ENCODE results near the gene MBOAT1.
"Not testable (repeated sequence)": the region's sequence is repeated elsewhere in the genome, so short reads cannot be mapped to it uniquely, and the experiment has no call there.

MBOAT1 gene

DNA sequence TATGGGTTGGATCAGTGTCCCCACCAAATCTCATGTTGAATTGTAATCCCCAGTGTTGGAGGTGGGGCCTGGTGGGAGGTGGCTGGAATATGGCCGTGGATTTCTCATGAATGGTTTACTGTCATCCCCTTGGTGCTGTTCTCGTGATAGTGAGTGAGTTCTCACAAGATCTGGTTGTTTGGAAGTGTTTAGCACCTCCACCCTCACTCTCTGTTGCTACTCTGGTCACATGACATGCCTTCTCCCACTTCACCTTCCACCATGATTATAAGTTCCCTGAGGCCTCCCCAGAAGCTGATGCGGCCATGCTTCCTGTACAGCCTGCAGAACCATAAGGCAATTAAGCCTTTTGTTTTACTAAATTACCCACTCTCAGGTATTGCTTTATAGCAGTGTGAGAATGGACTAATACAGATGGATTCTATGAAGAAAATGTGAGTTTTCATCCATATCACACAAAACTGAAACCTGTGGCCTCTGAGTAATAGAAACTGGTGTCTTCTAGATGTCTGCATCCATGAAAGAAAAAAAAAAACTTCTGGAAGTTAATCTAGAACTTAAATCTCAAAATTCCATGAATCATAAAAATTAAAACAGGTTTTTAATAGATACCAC is 39.3 kb downstream of the MBOAT1 start:
- DNase-seq (ENCODE audit: low spot score), result no peak

DNA sequence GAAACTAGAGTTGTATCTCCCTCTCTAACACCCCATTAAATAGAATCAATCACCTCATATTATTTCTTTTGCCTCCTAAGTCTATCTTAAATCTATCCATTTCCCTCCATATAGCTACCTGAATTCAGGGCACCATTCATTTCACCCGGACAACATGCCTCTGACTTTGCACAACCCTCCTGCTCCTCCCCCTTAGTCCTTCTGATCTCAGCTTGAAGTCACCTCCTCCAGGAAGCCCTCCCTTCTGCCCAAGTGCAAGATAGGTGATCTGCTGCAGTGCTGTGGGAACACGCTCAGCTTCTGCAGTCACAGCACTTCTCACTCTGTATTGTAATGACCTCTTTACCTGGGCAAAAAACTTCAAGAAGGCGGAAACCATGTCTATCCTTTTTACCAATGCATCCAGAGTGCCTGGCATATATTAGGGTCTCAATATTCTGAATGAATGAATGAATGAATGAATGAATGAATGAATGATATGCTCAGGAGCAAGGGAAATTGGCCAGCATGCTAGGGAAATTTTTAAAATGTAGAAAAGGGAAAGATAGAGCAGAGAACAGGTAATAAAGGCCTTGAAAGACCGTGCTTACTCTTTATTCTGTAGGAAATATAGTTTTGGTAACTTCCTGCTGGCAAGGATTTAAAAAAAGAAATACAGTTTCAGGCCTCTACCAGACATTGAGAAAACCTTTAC is 41.7 kb downstream of the MBOAT1 start:
- no peak for DNase-seq (ENCODE audit: low spot score)

DNA sequence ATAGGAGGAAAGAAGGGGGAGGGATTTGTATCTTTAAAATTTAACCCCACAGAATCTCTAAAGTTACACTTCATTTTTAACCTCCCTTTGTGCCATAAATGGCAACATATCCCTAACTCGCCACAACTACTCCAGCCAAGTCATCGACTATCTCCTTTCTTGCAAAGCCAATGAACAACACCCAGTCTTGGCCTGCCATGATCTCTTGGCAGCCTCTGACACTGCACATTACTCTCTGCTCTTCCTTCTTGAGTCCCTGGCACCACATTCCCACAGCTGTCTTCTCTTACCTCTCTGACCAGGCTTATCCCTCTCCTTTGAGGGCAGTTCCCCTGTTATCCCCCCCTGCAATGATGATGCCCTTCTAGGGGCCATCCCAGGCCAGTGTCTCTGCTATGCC is 42.5 kb downstream of the MBOAT1 start:
- DNase-seq (ENCODE audit: low spot score), result no peak

DNA sequence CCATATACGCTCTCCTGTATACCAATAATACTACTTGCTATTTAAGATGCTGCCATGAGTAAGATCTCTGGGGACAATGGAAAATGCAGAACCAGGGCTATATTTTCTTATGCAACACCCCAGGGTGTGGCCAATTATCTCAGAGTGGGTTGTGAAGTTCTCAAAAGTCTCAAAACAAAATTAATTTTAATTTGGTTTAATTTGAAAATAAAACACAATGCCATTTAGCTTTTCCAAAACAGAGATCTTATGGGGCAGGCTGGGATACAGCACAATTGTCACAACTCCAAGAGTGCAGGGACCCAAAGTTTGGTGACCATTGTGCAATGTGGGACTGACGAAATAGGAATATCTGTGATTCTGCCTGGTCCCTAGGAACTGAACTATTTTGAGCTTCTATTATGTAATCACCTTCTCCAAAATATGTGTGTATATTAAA is 43.1 kb downstream of the MBOAT1 start:
- DNase-seq (ENCODE audit: low spot score), result peak; percentile 33

DNA sequence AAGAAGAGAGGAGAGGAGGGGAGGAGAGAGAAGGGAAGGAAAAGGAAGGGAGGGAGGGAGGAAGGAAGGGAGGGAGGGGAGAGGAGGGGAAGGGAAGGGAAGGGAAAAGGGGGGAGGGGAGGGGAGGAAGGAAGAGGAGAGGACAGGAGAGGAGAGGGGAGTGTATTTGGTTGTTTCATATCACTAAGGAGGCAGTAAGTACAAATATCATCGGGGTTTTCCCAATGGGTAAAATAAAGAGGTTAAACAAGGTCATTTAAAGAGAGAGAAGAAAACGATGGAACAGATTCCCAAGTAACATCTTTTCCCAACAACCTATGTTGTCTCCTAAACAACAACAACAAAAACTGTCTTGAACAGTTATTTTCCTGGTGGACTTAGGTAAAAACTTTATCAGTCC is 43.6 kb downstream of the MBOAT1 start:
- DNase-seq (ENCODE audit: low spot score), result no peak

DNA sequence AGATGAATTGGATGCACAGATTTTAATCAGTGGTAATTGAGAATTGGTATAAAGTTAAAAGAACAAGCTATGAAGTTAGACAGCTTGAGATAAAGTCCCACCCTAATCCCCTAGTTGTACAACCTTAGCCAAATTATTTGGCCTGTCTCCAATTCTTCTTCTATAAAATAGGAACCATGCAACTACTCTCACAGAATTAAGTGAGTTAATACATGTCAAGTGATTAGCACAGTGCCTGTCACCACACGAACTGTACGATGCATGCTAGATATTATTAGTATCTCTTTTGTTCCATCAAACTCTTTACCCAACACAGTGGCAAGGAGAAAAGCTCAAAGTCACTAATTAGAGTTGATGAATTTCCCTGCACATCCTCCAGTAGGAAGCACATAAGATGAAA is 44.7 kb downstream of the MBOAT1 start:
- no peak for DNase-seq (ENCODE audit: low spot score)

DNA sequence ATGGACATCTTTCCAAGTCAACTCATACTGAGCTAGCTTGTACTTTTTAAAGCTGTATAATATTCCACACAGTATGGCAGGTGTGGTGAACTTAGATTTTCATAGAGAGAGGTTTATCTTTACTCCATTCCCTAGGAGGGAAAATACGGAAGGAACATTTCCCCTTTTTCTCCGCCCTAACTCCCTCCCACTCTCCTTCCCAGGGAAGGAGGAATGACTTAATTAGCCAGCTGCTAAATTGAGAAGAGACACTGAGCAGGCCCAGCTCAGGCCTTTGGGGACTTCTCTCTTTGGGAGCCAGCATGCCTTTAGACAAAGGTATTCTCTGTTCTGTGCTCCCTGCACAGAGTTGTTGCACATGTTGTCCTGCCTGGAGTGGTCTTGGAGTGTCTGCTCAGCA is 46.1 kb downstream of the MBOAT1 start:
- no peak for DNase-seq (ENCODE audit: low spot score)

DNA sequence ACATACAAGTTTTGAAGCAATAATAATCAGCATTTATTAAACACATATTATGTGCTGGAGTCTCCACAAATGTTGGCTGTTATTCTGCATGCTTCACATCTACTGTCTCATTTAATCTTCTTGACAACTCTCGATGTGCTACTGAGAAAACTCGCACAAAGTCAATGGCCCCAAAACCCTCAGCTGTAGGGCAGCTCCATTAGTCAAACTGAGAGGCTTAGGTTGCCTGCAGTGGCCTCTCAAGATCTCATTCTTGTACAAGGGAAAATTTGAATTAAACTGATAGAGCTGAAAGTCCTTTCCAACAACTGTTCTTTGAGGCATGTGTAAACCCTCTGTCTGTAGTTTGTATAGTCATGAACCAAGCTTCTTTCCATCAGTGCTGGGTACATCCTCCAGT is 49.8 kb downstream of the MBOAT1 start:
- no peak for DNase-seq (ENCODE audit: low spot score)

DNA sequence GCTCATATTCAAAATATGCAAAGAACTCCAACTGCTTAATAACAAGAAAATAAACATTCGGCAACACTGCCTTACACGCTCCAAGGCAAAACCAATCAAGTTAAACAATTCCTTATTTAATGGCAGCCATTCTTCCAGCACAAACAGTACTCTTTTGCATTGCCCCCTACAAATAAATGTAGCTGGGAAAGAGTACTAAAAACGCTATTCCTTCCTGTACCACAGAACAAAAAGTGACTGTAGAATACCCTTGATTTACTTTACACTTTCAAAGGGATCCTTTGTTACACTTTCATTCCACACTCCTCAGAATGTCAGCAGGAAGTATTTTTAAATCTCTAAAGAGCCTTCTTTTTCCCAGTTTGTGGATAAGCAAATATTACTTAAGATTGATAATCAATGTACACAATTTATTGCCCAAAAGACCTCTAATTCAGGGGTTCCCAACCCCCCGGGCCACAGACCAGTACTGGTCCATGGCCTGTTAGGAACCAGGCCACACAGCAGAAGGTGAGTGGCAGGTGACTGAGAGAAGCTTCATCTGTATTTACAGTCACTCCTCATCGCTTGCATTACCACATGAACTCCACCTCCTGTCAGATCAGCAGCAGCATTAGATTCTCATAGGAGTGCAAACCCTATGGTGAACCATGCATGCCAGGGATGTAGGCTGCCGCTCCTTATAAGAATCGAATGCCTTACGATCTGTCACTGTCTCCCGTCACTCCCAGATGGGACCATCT is 51.6 kb downstream of the MBOAT1 start:
- DNase-seq (ENCODE audit: low spot score), result peak; percentile 18

DNA sequence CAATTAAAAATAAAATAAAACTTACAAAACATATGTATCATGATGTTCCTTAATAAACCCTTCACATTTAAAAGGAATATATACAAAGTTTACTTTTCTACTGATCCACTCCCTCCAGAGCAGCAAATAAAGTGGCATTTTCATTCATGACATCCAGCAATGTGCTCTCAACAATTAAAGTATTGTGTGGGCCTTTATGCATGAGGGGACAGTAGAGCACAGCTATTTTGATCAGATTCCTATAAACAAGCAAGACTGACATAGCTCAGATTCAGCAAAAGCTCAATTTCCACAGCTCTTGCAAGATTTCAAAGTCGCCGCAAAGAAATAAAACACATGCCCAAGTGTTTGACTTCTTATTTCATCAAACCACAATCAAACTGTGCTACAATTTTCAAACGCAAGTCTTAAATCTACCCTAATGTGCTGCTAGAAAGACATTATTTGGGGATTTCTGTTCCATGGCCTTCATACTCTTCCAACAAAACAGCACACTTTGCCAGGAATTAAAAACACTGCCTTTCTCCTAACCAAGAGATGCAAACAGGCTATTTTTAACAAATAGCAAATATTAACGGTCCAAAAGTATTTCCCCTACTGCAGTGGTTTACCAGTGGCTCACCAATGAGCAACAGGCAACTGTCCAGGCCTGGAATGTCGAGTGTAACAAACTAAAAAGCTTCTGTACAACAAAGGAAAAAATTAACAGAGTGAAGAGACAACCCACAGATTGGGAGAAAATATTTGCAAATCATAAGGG is 52.3 kb downstream of the MBOAT1 start:
- peak; percentile 70 for DNase-seq (ENCODE audit: low spot score)

DNA sequence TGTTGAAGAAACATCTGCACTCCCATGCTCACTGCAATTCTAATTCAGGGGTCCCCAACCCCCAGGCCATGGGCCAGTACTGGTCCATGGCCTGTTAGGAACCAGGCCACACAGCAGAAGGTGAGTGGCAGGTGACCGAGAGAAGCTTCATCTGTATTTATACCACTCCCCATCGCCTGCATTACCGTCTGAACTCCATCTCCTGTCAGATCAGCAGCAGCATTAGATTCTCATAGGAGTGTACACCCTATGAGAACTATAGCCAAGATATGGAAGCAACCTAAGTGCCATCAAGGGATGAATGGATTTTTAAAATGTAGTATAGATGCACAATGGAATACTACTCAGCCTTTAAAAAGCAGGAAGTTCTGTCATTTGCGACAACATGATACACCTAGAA is 53.2 kb downstream of the MBOAT1 start:
- no peak for DNase-seq (ENCODE audit: low spot score)

DNA sequence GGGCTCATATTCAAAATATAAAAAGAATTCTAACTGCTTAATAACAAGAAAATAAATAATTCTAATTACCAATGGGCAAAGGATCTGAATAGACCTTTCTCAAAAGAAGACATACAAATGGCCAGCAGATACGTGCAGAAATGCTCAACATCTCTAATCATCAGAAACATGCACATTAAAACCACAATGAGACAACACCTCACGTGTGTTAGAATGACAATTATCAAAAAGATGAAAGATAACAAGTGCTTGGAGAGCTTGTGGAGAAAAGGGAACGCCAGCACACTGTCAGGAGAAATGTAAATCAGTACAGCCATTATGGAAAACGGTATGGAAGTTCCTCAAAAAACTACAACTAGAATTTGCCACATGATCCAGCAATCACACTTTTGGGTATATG is 53.6 kb downstream of the MBOAT1 start:
- DNase-seq (ENCODE audit: low spot score), result no peak

DNA sequence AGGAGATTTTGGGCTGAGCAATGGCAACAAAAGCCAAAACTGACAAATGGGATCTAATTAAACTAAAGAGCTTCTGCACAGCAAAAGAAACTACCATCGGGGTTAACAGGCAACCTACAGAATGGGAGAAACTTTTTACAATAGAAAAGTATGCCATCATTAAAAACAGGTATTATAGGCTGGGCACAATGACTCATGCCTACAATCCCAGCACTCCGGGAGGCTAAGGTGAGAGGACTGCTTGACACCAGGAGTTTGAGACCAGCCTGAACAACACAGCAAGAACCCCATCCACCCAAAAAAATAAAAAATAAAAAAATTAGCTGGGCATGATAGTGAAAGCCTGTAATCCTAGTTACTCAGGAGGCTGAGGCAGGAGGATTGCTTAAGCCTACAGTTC is 55.4 kb downstream of the MBOAT1 start:
- no peak for DNase-seq (ENCODE audit: low spot score)

DNA sequence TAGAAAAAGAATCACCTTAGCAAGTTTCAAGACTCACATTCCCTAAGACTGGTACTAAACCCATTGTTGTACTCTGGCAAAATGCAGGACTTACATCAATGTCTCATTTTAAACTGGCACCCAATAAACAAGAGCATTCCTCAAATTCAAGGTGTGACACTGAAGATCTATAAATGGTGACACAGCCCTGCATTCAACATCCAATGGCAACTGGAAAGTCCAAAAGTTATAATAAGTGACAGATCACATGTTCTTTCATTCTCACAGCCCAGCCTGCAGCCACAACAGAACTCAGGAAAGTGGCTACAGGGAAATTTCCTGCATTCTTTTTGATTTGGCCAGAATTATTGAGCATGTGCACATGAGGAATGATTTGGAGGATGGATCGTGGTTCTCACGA is 57.5 kb downstream of the MBOAT1 start:
- DNase-seq (ENCODE audit: low spot score), result no peak

DNA sequence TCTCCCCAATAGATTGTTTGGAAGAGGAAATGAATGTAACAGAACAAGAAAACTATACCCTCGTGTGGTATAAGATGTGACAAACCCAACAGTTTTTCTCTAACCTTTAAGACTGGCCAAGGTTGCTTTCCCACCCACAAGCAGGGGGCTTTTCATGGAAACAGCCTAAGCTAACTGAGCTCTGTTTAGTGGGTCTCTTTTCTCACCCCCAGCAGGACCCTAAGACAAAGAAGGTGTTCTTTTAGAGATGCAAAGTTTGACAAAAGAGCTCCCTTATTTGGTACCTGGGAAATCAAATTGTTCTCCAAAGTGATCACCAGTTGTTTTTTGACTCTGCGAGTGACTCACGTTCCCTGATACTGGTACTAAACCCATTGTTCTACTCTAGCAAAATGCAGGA is 59.1 kb downstream of the MBOAT1 start:
- no peak for DNase-seq (ENCODE audit: low spot score)

DNA sequence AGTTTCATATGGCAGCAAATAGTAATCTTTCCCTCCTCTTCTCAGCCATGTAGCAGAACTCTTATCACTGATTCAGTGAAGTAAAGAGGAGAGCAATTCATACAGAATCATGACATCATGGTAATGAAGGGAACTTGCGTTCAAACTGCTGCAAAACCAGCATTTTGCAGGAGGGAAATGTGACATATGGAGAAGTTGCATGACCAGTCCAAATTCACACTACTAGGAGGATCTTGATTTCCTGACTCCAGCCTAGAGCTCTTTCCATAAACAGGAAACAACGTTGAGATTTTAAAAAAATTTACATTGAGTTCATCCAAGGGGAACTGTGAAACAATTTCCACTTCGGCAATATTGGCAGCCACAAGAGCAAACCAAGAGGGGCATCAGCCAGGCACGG is 63.8 kb downstream of the MBOAT1 start:
- no peak for DNase-seq (ENCODE audit: low spot score)

DNA sequence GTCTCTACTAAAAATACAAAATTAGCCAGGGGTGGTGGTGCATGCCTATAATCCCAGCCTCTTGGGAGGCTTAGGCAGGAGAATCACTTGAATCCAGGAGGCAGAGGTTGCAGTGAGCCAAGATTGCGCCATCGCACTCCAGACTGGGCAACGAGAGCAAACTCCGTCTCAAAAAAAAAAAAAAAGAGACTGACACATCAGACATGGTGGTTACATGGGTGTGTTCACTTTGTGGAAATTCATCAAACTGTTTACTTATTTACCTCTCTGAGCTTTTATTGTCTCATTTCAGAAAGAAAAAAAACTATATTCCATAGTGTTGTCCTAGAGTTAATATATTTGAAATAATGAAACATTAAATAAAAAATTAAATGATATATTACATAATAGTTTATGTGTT is 64.8 kb downstream of the MBOAT1 start:
- no peak for DNase-seq (ENCODE audit: low spot score)

DNA sequence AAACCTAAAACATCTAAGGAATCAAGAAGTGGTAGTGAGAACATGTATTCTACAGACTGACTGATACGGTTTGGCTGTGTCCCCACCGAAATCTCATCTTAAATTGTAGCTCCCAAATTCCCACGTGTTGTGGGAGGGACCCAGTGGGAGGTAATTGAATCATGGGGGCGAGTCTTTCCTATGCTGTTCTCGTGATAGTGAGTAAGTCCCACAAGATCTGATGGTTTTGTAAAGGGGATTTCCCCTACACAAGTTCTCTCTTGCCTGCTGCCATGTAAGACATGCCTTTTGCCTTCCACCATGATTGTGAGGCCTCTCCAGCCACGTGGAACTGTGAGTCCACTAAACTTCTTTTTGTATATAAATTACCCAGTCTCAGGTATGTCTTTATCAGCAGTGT is 65.4 kb downstream of the MBOAT1 start:
- not testable (repeated sequence) for DNase-seq (ENCODE audit: low spot score)

DNA sequence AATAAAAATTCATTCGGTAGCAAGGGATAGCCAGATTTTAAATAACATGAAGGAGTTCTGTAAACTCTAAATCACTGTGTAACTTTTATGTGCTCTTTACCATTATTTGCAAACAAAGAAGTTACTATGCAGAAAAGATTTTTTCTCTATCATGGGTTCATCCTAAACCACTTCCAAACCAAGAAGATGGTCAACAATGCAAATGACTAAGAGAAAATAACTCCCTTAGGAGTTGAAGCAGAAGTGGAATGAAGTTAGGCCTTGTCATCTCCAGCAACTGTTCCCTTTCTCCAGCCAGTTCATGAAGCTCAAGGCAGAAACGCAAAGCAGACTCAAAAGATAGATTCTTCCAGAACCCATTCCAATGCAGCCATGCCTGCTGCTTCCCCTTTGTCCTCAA is 66.0 kb downstream of the MBOAT1 start:
- no peak for DNase-seq (ENCODE audit: low spot score)

DNA sequence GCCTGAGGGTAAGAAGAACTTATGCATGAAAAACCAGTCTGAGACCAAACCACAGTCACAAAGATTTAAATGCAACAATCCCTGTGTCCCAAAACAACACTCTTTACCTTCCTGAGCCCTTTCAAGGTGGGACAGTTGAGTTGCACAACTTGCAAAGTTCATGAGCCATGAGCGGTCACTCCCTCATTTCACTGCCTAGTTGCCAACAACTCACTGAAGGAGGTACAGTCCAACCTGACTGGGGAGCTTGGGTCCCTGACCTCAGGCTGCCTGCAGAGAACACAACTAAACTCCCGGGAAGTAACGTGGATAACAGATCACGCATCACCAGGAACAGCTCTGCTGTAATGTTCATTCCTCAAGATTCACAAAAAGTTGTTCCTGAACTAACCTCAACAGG is 69.4 kb downstream of the MBOAT1 start:
- no peak for DNase-seq (ENCODE audit: low spot score)

DNA sequence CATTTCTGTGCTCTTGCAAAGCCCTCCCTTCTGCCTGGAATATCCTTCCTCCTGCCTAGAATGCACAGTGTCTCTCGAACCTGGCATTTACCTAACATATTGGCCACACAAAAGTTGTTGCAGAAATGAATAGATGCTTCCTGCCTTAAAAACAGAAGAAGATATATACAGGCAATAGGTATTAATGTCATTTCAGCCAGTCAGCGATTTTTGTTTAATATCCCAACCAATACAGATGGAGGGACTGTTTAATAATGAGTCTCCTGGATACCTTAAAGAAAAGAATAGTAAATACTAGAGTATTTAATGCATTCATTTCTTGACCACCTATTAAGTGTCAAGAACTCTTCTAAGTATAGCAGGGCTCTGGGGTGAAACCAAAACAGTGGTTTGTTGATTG is 70.3 kb downstream of the MBOAT1 start:
- DNase-seq (ENCODE audit: low spot score), result no peak

DNA sequence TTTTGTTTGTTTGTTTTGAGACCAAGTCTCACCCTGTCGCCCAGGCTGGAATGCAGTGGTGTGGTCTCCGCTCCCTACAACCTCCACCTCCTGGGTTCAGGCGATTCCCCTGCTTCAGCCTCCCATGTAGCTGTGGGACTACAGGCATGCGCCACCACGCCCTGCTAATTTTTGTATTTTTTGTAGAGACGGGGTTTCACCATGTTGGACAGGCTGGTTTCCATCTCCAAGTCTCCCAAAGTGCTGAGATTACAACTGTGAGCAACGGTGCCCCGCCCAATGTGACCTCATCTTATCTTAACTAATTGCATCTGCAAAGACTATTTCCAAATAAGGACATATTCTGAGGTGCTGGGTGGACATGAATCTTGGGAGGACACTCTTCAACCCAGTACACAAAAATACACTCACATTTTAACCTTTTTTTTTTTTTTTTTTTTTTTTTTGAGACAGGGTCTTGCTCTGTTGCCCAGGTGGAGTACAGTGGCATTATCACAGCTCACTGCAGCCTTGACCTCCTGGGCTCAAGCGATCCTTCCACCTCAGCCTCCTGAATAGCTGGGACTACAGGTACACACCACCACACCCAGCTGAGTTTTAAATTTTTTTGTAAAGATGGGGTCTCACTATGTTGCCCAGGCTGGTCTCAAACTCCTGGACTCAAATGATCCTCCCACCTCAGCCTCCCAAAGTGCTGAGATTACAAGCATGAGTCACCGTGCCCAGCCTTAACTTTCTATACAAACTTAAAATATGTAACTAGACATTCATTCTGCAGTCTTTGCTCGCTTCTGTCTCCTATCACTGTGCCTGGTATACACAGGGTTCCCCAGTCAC is 72.9 kb downstream of the MBOAT1 start:
- DNase-seq (ENCODE audit: low spot score), result not testable (repeated sequence)
